MCF 10A (cell line): ENCODE measurements around the gene NRGN. TPM values are rescaled to one million over a fixed set of nuclear protein-coding genes. Genes with fewer than 3 reads are reported as not detected.

Source experiments
- BruUV-seq: library from RNA; stranded (reverse); fragments of 400-500 nt; replicated peaks from 2 replicates; lab custom pipeline; 2021; lab: Mats Ljungman, UMichigan
- CTCF ChIA-PET: fragments of 300-600 bp; sonication (Branson Sonifier 250); formaldehyde crosslinking; extraction: SDS; loops from one replicate; lab custom pipeline; 2021; ENCODE audit warnings: antibody characterized with exemption, inconsistent platforms; lab: Yijun Ruan, JAX
- POLR2A ChIA-PET: fragments of 300-600, 350-650 bp; sonication (Branson Sonifier 250); formaldehyde crosslinking; extraction: SDS; loops from one replicate; lab custom pipeline; 2020; ENCODE audit warnings: antibody characterized with exemption, inconsistent platforms; lab: Yijun Ruan, JAX
- DNase-seq: peaks from one replicate; pipeline ENCODE4 v3.0.0-alpha.2; 2018; ENCODE audit not compliant: unreplicated experiment
- H3K27ac Mint-ChIP-seq: one replicate; pipeline ENCODE4 v1.8.0; 2022; ENCODE audit warnings: mild to moderate bottlenecking, low read depth, mixed read lengths; ENCODE audit not compliant: unreplicated experiment
- H3K27me3 Mint-ChIP-seq: one replicate; pipeline ENCODE4 v1.8.0; 2022; ENCODE audit warnings: mixed read lengths; ENCODE audit not compliant: insufficient read depth, unreplicated experiment
- H3K36me3 Mint-ChIP-seq: one replicate; pipeline ENCODE4 v1.8.0; 2022; ENCODE audit warnings: mild to moderate bottlenecking, moderate library complexity, mixed read lengths; ENCODE audit not compliant: insufficient read depth, unreplicated experiment
- H3K4me1 Mint-ChIP-seq: one replicate; pipeline ENCODE4 v1.8.0; 2022; ENCODE audit warnings: mixed read lengths; ENCODE audit not compliant: insufficient read depth, unreplicated experiment
- H3K4me3 Mint-ChIP-seq: one replicate; pipeline ENCODE4 v1.8.0; 2022; ENCODE audit warnings: mild to moderate bottlenecking, moderate library complexity, mixed read lengths; ENCODE audit not compliant: unreplicated experiment
- H3K9me3 Mint-ChIP-seq: one replicate; pipeline ENCODE4 v1.8.0; 2022; ENCODE audit warnings: mixed read lengths; ENCODE audit not compliant: unreplicated experiment
- intact Hi-C: fragments of 100-400 bp; cut with micrococcal nuclease; formaldehyde crosslinking; loops from 2 replicates; pipeline ENCODE4 v1.14.1; 2022
- total RNA-seq: library from RNA; stranded (reverse); gene quantifications from 2 replicates; pipeline ENCODE4 v1.2.3, GENCODE V29; 2022
- TF ChIP-seq, protein P1 (sequence below): fragments of 200-600 bp; IDR thresholded peaks from one replicate; pipeline ENCODE4 v1.8.0; 2022; ENCODE audit warnings: antibody characterized with exemption, mild to moderate bottlenecking; ENCODE audit not compliant: unreplicated experiment

NRGN gene
- total RNA-seq, 1 experiment from 2014 or later, result 1.4 TPM

DNA sequence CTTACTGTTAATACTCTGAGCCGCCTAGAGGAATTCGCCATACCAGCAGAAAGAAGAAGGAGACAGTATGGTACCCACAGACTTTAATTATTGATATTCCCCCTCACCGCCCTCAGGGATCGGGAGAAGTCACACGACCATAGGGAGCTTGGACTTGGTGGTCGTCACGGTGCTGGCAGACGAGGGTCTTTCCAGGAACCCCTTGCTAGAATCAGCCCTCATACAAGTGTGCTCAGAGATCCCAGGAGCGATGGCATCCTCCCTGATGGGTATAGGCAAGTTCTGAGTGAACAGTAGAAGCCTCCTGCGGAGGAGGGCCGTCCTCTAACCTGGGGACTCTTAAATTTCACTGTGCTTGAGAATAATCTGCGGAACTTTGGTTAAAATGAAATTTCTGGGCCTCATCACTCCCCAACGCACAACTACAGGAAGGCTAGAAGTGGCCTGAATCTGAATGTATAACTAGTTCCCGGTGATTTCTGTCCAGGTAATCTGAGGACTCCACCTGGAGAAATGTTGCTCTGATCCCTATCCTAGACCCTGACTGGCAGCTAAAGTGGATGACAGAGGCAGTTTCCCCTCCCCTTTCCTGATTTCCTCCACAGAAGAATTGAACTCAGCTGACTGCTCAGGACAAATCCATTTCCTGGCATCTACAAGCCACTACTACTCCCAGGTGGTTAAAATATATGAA is 7.8 kb downstream of the NRGN start:
- intact Hi-C loops, result loop anchor here (5.0 to 10.0 kb wide), 2 partner anchors 47 to 75 kb away; partner anchors contain the start of genes SIAE and SPA17
- TF ChIP-seq, protein P1, sequence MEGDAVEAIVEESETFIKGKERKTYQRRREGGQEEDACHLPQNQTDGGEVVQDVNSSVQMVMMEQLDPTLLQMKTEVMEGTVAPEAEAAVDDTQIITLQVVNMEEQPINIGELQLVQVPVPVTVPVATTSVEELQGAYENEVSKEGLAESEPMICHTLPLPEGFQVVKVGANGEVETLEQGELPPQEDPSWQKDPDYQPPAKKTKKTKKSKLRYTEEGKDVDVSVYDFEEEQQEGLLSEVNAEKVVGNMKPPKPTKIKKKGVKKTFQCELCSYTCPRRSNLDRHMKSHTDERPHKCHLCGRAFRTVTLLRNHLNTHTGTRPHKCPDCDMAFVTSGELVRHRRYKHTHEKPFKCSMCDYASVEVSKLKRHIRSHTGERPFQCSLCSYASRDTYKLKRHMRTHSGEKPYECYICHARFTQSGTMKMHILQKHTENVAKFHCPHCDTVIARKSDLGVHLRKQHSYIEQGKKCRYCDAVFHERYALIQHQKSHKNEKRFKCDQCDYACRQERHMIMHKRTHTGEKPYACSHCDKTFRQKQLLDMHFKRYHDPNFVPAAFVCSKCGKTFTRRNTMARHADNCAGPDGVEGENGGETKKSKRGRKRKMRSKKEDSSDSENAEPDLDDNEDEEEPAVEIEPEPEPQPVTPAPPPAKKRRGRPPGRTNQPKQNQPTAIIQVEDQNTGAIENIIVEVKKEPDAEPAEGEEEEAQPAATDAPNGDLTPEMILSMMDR, result no peak
- BruUV-seq, result no TSS peak
- H3K27ac Mint-ChIP-seq, result no peak overlapping the region
- peaks cover 6% of the 10 kb centered on the region for H3K4me1 Mint-ChIP-seq
- POLR2A ChIA-PET, result interaction anchor here (0.7 to 1.3 kb wide), 3 partner anchors 51 to 77 kb away, joined by 4 to 6 read pairs (median 4); partner anchors contain the start of genes SIAE and SPA17
- peak overlapping the region; percentile 83 for H3K4me3 Mint-ChIP-seq
- H3K9me3 Mint-ChIP-seq, result no peaks in the 10 kb centered on the region
- no peaks in the 10 kb centered on the region for H3K27me3 Mint-ChIP-seq
- no peak for DNase-seq
- H3K36me3 Mint-ChIP-seq, result no peaks in the 10 kb centered on the region
- CTCF ChIA-PET, result interaction anchor here (0.8 to 6.6 kb wide), 10 partner anchors 9 to 91 kb away, joined by 3 to 72 read pairs (median 6); partner anchors contain the start of genes ESAM, SIAE and SPA17

DNA sequence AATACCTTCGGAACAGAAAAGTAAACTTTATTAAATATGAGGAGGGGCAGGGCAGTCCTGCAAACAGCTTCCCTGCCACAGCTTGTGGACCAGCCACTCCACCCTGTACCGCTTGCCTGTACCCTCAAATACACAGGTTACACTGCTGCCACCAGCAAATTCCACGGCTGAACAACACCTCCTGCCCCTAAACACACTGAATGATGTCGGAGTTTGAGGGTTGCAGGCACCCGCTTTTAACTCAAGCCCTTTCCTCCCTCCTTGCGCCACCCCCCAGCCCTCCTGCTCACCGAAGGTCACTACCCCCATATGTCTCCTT is 8.3 kb downstream of the NRGN start:
- no peak overlapping the region for H3K27ac Mint-ChIP-seq
- H3K4me1 Mint-ChIP-seq, result peaks cover 6% of the 10 kb centered on the region
- POLR2A ChIA-PET, result no interaction called here
- TF ChIP-seq, protein P1, result no peak
- BruUV-seq, result no TSS peak
- no peaks in the 10 kb centered on the region for H3K36me3 Mint-ChIP-seq
- no peak for DNase-seq
- intact Hi-C loops, result loop anchor here (5.0 to 10.0 kb wide), 2 partner anchors 47 to 76 kb away; partner anchors contain the start of genes SIAE and SPA17
- H3K4me3 Mint-ChIP-seq, result no peak overlapping the region
- CTCF ChIA-PET, result interaction anchor here (0.5 to 6.6 kb wide), 6 partner anchors 8 to 90 kb away, joined by 3 to 72 read pairs (median 8); partner anchors contain the start of gene ESAM
- H3K27me3 Mint-ChIP-seq, result no peaks in the 10 kb centered on the region
- no peaks in the 10 kb centered on the region for H3K9me3 Mint-ChIP-seq

DNA sequence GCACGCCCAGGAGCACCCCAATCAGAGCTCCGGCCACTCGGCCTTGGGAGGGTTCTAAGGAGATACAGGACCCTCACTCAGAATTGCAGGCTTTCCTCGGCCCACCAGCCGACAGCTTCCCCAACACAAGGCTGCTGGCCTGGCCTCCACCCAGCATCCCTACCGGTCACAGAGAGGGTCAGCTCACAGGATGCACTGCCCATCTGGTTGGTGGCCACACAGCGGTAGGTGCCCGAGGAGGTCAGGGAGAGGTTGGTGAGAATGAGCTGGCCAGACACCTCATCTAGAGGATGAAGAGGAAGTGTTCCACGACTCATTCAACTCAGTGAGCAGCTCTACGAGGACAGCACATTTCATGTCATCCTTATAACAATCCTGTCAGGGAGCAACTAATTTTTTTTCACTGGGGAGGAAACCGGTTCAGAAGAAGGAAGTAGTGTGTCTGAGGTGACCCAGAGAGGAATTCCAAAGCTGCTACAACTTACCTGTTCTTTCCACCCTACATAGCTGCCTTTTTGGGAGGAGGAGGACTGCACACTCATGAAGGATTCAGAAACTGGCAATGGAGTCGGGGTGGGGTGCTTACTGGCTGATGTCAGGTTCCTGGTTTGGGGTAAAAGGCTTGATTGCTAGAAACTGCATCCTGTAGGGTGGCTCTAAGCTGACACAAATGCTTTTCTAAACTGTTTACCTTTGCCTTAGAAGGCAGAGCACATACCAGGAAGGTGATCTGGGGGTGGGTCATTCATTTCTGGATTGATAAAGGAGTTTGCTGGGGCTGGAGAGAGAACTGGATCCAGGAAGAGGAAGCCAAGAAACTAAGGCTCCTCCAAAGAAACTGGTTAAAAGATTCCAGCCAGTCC is 9.0 kb downstream of the NRGN start:
- BruUV-seq, result no TSS peak
- H3K4me1 Mint-ChIP-seq, result peaks cover 6% of the 10 kb centered on the region
- H3K9me3 Mint-ChIP-seq, result no peaks in the 10 kb centered on the region
- POLR2A ChIA-PET, result interaction anchor here (0.6 kb wide), 1 partner anchor 597 kb away, joined by 3 read pairs; no protein-coding TSS in a partner anchor
- H3K36me3 Mint-ChIP-seq, result no peaks in the 10 kb centered on the region
- H3K4me3 Mint-ChIP-seq, result no peak overlapping the region
- CTCF ChIA-PET, result interaction anchor here (0.5 to 6.6 kb wide), 8 partner anchors 9 to 930 kb away, joined by 3 to 72 read pairs (median 4); partner anchors contain the start of genes ESAM and SPA17
- H3K27ac Mint-ChIP-seq, result no peak overlapping the region
- intact Hi-C loops, result loop anchor here (5.0 to 10.0 kb wide), 2 partner anchors 46 to 76 kb away; partner anchors contain the start of genes SIAE and SPA17
- TF ChIP-seq, protein P1, result no peak
- no peaks in the 10 kb centered on the region for H3K27me3 Mint-ChIP-seq
- no peak for DNase-seq
